HG03103 (cell line): Measurements from ENCODE around the gene AFF3.
A peak's percentile ranks its signal among the peaks of the same experiment; 100 is the strongest.

Source experiments
- ATAC-seq: cut with Tn5 transposase; IDR thresholded peaks from one replicate; pipeline ENCODE4 v1.9.1; 2021; ENCODE audit warnings: low read depth; ENCODE audit not compliant: unreplicated experiment

Gene AFF3

DNA sequence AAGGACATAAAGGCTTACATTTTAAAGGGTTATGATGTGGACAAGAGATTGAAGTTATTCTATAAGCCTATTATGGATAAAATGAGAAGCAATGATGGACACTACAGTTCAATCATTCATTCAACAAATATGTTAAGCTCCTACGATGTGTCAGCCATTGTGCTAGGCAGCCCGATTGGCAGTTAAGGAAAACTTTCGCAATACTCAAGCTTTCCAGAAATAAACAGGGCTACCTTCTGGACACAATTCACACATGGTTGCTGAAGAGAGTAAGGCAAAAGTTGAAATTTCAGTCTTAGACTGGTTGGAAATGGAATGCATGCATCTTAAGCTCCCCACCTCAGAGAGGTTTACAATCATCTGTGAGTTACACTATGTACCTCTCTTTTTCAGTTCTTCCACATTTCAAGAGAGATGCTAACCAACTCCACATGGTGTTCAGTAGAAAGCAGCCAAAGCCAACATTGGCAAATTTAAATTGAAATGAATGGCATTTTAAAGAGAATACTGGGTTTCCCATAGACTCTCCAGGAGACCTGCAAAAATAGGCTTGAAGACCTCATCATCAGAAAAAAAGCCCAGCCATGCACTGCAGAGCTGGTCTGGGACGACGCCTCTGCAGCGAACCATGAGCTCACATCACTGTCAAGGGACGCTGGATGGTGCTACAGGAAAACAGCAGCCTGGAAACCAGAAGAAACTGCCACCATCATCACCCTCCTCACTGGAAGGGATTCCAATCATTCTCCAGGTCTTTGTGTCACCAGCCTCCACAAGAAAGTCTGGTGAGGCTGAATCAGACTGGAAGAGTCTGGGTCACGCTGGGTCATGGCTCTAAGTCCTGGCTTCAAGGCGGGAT lies 276.3 kb downstream of the AFF3 start:
- no peak for ATAC-seq

DNA sequence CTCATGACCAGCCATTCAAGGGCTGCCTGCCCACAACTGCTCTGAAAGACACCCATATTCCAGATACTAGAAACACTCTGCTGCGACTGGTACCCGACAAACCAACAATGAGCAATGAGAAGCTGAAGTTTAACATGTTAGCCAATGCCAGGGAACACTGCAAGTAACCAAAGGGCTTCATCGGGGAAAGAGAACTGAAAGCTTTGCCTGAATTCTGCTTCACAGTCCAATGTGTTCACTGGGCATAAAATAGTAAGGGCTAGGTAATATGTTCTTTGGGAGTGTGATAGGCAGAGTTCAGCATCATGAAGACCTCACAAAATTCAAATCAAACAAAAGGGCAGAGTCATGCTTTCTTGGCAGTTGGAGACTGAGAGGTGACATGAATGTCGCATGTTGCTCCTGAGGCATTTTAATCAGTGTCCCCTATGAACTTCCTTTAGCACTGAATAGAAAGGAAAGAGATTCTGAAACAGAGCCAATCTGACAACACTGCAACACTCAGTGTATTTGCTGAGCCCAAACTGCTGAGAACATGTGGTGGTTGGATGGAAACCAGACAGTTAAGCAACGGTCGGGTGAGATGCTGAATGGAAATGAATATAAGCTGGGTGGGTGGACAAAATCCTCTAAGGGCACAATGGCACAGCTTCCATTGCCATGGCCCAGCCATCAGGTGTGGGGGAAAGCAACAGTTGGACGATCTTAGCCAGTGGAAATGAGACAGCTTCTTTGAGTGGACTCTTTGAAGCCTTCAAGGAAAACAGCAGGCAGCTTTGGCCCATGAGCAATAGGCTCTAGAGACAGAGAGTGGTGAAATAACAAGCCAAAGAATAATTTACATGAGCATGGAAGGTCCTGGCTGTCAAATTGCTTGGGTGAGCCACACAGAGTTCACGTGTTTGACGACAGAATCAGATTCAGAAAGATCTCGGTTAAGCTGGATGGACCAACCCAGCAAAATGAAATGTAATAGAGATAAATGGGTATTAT lies 277.5 kb downstream of the AFF3 start:
- no peak for ATAC-seq

DNA sequence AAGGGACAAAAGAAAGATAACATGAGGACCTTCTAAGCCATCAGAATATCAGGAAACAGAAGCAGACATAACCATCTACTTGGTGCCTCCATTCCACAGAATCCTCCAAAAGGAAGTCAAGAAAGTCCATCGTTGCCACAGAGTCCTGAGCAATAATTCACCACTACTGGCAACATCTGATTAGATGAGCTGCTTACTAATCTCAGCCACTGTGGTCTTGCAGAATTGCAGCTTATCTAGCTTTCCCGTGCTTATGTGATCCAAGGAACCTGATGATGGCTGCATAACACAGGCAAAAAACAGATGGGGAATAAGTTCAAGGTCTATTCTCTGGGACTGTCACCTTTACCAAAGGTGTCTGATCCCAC lies 278.5 kb downstream of the AFF3 start:
- ATAC-seq = no peak

DNA sequence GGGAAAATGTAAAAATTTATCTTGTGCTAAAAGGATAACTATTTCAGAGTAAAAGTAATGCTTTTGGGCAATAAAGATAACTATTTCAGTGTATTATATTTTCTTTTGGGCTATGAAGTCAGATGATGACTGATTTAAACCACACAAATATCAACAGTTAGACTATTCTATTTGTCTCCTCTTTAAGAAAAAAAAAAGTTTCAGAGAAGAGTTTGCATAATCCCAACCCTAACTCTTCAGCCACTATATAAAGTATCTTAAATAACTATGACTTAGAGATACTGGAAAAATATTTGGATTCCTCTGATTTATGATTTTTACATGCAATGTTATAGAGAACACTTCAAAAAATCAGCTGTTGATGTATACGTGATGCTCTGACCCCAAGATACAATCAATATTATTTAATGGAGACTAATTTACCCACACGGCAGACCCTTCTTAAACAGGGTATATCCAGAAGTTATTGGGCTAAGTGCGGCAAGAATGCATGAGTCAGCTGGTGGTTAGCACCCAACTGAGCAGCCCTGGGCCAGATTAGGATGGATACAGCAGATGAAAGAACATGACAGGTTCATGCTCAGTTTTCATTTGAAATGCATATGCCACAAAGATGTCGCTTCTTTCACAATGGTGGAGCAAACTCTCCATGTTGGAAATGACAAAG lies 279.0 kb downstream of the AFF3 start:
- no peak for ATAC-seq

DNA sequence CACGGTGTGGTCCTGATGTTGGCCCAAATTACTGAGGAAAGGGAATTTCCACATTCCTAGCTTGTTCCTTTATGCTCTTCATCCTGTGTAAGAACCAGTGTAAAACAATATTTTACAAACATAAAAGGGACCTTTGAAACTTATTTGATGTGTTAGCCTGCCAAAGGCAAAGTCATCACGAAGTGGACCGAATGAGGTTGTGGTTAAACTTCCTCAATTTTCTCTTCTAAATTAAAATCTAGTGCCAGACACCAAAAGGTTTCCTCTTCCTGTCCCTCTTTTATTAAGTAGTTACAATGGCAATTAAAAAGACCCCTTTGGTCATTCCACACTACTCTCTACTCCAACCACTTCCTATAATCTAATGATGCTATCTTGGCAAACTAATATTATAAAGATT lies 279.8 kb downstream of the AFF3 start:
- ATAC-seq = no peak

DNA sequence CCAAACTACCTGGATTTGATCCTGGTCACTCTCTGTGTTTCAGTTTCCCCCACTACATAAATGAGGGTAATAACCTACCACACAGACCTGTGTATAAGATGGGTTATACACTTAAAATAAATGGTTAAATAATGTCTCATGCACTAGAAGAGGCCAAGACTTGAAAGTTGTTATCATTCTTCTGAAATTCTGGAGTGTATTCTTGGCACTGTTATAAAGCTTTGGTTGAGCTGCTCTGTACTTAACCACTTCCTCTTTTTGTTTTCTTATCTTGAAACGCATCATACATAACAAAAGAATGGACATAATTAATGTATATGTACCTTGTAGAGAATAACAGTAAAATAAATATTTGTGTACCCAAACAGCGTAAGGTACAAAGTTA lies 281.0 kb downstream of the AFF3 start:
- ATAC-seq = peak; percentile 70

DNA sequence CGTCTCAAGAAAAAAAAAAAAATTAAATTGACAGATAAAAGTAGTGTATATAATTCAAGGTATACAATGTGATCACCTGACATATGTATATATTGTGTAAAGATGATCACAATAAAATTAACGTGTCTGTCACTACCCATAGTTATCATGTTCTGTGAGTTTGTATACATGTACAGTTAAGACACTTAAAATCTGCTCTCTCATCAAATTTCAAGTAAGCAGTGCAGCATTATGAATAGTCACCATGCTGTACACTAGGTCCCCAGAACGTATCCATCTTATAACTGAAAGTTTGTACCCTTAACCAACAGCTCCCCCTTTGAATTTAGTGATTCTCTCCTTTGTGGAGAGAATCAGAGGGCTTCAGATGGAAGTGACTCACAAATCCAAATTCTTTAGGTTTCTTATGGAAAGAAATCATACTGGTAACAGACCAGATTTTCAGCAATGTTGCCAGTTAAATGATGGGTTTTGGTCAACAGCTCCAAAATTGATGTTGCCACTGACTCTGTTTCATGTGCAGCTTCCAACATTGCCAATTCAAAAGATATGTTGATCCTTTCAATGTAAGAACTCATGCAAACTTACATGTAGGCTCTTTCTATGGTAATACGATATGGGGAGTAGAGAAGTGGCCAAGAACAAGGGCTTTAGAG lies 281.5 kb downstream of the AFF3 start:
- peak; percentile 29 for ATAC-seq

DNA sequence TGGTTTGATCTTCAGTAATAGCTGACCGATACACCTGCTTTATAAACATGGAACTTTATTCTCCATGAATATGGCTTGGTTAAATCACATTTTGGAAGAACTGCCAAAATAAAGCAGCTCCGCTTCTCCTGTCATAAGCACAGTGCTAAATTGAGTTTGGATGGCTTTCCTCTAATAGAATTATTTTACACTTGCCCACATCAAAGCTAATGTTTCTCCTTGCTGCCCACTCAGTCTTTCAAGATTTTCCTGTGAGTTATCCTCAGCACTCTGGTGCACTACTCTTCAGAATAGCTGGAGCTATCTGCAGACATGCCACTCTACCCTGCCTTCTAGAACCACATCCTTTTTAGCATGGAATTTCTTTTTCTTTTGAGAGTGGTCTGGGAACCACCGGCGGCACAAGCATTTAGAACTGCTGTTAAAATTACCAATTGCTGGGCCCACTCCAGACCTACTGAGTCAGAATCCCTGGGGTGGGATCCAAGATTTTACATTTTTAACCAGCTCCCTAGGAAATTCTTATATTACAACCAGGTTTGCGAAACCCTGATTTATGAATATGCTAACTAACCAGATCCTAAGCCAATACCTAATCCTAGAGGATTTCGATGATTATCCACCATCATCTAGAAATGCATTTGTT lies 283.3 kb downstream of the AFF3 start:
- no peak for ATAC-seq

DNA sequence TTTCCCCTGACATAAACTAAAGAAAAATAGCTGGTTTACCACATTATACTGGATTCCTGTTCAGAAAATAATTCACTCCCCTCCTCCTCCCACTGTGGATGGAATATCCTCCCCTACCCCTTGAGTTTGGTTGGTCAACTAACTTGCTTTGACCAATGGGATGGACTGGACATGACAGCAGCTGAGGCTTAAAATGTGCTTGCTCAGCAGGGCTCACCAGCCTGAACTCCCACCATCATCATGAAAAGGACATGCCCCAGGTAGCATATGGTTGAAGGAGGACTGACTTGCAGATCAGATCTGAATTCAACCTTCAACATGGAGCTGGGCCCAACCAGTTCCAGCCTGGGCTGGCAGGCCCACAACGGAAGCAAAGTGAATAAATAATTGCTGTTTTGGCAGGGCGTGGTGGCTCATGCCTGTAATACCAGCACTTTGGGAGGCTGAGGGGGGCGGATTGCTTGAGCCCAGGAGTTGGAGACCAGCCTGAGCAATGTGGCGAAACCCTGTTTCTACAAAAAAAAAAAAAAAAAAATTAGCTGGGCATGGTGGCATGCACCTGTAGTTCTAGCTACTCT lies 284.4 kb downstream of the AFF3 start:
- no peak for ATAC-seq

DNA sequence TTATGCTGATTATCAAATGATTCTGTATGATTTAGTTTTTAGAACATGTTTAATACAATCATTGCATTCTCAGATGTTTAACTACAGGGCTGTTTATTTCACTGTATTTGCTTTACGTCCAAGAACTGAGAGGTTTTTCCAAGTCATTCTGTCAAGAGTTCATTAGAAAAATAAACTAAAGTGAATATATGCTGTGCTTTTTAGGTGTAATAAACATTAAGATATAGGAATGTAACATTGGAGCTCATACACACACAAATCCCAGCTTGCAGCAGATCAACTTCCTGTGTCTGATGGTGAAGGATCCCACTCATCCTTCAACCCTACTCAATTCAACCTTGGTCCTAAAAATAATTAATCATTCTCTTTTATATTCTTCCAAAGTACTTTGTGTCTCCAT lies 285.0 kb downstream of the AFF3 start:
- no peak for ATAC-seq

DNA sequence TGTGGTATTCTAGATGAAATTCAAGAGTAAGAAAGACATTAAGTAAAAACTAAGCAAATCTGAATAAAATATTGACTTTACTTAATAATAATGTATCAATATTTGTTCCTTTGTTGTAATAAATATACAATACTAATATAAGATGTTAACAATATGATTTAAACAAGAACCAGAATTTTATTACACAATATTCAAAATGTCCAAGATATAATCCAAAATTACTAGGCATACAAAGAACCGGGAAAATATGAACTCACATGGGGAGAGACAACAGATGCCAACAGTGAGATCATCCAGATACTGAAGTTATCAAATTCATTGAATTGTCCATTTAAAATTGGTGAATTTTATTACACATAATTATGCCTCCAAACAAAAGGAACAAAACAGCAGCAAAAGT lies 286.3 kb downstream of the AFF3 start:
- ATAC-seq = no peak

DNA sequence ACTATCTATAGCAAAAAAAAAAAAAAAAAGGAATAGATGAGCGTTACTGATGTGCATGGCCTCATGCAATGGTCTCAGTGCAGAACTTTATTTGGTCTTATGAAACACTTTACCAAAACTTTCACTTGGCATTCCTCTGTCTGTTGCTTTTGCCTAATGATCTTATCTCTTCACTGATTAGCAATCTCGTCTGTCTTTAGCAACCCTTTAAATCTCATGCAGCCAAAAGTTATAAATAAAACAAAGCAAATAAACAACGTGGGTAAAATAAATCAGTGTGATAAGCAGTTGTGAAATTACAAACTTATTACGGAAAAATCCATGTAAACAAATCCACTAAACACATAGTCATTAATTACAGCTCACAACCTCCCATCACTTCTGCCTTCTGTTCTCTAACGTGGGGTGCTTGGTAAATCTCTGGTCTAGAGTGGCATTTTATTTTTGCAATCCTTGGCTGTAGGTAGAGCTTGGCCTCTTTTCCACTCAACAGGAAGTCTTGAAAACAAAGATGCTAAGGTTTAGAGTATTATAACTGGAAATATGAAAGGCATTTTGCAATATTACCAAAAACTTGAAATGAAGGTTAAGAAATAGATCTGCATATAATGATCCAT lies 288.0 kb downstream of the AFF3 start:
- ATAC-seq = no peak

DNA sequence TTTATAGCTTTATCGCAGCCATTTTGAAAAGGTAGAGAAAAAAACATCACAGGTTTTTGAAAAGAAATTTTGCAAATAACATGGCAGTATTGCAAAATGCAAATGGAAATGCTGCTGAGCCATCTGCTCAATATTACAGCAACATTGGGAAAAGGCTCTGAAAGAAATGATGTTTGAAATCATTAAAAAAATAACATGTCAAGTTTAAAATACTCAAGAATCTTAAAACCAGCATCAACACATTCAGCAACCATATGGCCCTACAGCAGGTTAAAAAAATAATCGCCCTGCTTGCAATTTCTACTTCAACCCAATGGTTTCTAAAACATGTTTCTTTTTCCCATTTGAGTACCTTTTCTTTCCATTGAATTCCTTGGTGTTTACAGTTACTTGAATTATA lies 289.4 kb downstream of the AFF3 start:
- ATAC-seq = no peak

DNA sequence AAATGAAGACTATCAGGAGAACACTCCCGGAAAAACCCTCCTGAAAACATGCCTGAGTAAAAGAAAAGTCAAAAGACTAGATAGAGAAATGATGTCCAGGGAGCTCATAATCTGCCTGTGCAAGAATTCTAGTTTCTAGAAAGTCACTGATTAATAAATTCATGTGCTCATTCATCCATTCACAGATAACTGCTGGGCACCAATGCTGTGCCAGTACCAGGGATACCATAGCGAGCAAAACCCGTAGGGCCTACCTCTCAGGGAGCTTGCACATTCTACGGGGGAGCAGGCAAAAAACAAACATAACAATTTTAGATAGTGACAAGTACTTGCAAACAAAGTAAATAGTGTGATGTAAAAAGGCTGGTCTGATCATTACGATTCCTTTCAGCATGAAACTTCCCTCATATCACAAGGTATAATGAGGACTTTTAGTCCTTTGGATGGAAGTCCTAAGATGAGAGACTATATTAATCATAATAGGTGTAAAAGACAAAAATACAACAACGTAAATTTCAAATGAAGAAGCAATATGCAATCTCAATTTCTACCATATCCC lies 289.9 kb downstream of the AFF3 start:
- ATAC-seq = no peak

DNA sequence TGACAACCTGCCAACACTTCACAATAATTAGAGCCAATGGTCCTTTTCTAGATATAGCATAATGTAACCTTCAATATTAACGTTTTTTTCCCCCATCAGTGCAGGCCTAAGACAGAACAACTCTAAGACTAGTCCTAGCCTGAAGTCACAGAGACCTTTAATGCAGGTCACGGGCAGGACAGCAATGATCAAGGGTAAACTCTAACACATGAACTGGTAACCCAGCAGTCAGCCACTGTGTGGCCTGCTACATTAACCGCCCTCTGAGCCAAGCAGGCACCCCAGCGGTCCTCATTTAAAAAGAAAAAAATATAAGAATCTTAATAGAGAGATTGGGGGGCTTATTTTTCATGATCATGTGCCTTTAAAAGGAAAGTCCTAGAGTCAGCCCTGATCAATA lies 290.6 kb downstream of the AFF3 start:
- ATAC-seq = no peak

DNA sequence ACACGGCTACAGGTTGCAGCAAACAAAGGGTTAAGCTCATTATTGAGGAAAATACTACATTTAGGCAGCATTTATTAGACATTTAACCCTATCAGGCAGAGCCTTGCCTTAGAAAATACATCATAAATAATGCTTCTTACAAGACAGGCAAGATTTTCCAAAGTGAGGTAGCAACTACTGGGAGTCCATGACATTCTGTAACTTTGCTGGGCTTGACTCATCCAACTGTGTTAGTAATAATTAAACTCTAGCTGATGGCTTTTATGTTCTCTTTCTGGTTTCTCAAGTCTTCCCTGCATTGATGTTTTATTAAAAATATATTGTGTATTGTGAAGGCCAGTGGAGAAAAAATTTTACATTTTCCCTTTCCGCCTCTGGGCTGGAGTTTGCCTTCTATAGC lies 291.3 kb downstream of the AFF3 start:
- no peak for ATAC-seq

DNA sequence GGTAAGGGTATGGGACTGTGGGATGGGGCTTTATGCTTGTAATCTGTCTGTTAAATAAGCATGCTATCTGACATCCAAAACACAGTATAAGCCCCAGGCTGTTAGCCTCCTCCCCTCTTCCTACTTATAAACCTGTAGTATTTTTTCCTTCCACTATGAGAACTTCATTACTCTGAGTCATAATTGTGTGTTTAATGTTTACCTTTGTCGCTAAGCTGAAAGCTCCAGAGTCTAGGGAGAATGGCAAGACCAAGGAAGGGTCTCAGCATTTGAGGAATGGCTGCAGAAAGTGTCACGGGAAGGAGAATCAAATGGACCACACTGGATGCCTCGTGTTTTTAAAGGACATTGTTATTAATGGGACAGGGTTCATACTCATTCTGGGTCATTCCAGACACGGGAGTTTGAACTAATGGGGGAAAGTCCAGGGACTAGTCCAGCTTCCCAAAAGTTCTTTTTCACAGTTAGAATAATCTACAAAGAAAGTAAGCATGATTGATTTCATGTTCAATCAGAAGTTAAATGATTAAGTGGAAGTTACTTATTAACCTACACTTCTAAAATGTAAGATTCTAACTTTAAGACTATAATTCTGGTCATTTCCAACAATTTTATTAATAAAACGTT lies 292.2 kb downstream of the AFF3 start:
- no peak for ATAC-seq

DNA sequence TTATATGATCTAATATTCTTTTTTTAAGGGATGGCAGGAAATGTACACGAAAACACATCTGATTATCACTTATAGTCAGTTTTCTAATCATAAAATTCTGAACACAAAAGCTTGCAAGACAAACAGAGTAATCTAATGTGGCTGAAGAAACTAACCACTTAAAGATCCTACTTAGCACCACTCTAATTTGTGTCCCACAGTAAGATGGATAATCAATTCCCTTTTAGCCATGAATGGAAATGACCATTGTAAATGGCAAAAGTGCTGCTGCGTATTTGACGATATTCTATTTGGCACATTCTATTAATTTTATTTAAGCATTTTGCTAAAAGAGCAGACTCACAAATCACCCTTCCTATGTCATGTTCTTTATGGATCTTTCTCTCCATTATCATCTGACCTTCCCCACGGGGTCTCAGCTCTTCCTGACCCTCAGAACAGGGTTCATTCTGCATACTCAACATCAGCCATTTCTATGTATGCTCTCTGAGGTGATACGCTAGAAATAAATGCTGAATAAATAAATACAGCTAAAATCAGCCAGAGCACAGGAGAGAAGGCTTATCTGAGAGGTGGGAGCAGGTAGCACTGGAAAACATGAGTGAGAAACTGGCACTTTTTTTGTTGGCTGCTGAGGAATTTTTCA lies 295.8 kb downstream of the AFF3 start:
- no peak for ATAC-seq
